ENCODE results near the gene MYH15.
"Not testable (repeated sequence)": the region's sequence is repeated elsewhere in the genome, so short reads cannot be mapped to it uniquely, and the experiment has no call there.

The MYH15 gene

DNA sequence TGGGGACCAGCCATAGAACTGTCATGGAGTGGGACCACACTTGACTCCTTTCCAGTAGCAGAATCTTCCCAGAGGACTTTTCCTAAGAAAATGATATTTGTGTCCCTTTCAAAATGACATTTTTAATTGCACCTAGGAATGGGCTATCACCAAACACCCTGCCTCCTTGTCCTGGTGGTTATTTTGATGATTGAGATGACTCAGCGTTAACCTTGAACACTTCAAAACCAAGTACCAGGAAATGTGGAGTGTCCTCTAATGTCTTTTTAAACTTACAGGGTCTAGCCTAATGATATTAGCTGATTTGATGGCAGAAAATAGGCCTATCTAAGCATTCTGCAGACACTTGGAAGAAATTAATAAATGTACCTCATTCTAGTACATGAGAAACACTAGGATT is 123.3 kb downstream of the MYH15 start:
- DNase-seq (ENCODE audit: low read depth): no peak

DNA sequence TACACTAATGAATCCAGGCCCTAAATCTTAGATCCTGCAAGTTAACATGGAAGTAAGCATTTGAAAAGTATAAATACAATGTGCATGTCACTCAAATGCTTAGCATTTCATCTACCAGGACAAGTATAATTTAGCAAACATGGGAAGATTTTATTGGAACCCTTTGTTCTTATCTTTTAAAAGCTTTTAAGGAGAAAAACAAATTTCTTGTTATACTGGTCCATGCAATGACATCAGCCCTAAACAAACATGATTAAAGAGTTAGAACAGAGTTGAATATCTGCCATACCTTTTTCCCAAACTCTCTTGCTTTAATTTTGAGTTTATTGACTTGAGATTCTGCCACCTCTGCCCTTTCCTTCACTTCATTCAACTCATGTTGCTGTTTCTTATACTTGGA is 127.1 kb downstream of the MYH15 start:
- no peak for DNase-seq (ENCODE audit: low read depth)

DNA sequence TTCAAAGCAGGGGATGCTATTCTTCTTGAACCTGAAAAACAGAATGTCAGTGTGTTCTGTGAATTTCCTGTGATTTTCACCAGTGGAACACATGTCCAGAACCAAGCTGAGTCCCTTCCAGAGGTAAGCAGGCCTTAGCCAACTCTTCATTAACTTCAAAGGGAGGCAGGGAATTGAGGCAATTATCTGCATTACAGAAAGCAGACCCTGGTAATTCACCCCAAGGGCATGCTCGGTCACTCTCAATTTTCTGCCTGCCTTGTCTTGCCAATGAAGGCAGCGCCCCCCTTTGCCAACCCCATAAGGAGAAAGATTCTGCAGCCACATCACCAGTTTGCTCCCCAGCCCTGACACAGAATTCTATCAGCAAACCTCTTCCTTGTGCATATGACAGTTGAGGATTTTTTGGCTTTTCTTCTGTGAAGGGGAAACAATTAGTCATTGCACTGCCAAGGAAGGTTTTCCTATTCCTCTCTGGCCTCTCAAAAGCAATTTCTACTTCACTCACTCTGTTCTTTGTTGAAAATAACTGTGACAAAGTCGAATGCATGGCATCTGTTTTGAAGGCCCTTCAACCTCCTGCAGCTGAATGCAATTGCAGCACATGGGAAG is 128.8 kb downstream of the MYH15 start:
- no peak for DNase-seq (ENCODE audit: low read depth)

DNA sequence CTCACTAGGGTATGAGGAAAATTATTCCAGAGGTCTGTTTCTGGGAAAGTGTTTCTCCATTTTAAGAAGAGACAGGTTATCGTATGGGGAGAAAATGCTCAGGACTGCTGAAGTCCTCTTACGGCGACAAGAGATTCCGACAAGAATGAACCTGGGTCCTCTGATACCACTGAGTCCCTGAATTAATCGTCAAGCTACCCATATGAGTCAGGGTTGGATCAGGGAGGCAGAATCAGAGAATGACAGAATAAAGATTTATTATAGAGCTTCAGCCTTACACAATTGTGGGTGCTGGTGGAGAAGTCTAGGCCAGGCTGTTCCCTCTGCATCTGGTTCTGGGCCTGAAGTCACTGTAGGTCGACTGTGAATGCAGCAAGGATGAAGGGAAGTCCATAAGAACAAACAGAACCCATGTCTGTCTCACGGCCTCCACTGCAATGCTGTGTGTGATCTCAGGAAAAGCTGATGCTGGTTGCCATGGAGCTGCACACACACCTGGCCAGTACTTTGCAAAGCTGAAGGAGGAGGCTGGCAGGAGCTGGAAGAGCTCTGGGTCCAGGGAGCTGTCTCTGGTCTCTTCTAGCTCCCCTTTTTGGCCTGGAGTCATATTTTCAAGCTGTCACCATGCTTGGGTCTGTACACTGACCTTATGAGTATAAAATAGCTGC is 130.1 kb downstream of the MYH15 start:
- no peak for DNase-seq (ENCODE audit: low read depth)

DNA sequence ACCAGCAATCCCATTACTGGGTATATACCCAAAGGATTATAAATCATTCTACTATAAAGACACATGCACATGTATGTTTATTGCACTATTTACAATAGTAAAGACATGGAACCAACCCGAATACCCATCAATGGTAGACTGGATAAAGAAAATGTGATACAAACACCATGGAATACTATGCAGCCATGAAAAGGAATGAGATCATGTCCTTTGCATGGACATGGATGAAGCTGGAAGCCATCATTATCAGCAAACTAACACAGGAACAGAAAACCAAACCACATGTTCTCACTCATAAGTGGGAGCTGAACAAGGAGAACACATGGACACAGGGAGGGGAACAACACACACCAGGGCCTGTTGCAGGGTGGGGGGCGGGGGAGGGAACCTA is 131.4 kb downstream of the MYH15 start:
- not testable (repeated sequence) for DNase-seq (ENCODE audit: low read depth)

DNA sequence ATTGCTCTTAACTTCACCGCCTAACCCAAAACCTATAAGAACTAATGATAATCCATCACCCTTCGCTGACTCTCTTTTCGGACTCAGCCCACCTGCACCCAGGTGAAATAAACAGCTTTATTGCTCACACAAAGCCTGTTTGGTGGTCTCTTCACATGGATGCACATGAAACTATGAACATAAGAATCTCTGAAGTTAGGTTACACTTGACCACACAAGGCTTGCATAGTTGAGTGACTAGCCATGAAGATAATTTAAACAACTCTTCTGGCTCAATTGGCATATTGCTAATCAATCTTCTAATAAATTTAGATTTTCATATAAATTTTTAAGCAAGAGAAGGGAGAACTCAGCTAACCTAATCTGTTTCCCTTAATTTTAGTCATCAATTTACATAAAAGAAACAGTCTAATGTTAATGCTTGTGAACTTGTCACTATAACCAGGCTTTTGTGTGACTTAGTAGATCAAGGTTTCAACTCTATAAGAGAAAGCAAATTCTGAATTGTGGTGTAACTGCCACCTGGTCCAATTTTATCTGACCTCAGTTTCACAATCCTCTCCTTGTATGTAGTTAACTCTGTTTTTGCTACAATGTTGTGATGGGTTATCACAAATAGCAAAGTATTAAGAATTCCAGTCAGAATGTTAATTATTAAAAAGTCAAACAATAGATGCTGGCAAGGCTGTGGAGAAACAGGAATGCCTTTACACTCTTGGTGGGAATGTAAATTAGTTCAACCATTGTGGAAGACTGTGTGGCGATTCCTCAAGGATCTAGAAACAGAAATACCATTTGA is 132.0 kb downstream of the MYH15 start:
- DNase-seq (ENCODE audit: low read depth): no peak

DNA sequence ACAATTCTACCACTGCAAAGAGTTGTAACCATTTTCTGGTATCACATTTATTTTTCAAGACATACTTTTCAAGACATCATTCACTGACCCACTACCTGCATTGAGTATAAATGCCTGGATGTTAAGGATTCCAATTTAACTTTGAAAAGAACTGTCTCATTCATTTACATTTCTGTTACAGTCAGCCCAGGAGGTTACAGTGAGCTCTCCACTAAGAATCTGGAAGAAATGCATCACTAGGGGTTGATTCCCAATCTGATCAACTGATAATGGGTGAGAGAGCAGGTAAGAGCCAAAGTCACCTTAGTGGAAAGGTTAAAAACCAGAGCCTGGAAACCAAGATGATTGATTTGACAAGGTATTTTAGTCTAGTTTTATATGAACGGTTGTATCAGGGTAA is 133.0 kb downstream of the MYH15 start:
- DNase-seq (ENCODE audit: low read depth): no peak

DNA sequence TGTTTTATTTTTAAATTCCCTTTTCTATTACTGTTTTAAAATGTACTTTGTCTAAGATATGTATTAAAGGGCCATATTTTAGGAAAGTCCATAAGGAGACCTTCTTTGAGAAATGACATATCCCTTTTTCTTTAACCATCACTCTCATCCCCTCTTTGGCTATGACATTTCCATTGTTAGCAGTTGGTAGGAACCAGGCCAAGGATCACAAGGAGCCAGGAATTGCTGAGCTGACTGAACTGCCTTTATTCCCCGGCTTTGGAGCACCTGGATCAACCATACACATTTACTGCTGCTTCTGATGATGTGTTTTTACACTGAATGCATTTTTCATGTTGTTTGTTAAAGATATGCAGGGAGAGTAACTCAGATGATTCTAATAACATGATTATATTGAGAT is 134.4 kb downstream of the MYH15 start:
- DNase-seq (ENCODE audit: low read depth): no peak

DNA sequence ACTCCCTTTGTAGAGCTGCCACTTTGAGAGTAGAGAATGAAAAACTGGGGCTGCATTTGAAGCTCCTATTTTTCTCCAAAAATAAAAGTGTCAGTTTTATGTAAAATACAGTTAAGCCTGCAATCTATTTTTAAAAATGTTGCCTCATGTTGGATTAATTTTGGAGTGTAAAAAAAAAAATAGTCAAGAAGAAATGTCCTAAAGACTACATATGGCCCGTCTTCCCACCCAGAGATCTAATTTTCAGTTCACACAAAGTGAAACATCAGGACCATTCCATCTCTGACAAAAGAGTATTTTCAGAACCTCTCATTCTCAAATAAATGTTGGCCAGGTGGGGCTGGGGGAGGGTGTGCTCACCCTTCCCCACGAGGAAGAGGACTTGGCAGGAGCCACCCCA is 151.4 kb downstream of the MYH15 start:
- no peak for DNase-seq (ENCODE audit: low read depth)

DNA sequence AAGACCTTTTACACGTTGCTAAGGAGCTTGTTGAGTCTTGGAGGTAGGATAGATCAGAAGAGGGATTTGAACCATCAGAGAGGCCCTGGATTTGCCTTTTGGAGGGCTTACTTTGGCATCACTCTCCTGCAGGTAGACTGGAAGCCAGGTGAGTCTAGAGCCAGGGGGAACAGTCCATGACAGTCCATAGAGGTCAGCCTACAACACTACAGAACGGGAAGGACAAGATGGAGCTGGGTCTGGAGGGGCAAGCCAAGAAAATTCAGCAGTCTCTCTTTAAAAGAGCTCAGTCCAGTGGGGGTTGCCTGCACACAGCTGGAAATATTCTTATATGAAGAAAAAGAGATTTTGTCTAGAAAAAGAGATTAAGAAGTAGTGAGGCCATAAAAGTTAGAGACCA is 153.4 kb downstream of the MYH15 start:
- no peak for DNase-seq (ENCODE audit: low read depth)

DNA sequence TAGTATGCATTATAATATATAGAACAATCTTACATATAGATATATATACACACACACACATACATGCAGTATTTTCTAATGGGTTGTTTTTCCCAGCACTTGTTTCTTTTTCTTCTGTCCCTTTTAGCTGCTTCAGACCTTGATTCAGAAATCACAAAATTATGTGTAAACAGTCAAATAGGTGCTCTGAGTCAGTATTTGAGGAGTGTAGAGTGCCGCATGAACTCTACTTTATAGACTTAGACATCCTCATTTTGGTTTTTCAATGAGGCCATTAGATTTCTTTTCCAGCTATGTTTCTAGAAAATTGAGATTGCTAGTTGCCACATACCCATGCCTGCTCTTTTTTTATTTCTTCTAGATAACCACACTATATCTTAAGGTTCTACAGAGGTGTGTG is 155.8 kb downstream of the MYH15 start:
- no peak for DNase-seq (ENCODE audit: low read depth)

DNA sequence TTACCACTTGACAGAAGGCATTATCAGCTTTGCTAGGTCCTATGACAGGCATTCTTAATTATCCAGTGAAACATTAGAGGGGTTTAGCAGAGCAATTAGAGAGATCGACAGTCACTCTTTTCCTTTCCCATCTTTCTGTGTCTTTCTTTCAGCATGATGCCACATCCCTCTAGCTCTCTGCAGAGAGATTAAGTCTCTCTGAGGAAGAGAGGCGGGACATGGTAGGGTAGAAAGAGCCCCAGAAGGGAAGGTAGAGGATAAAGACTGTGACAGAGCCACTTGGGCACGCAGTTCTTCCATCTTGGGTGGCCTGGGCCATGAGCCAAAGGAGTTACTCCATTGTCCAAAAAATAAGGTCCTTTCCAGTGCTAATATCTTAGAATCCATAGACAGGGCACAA is 158.2 kb downstream of the MYH15 start:
- DNase-seq (ENCODE audit: low read depth): no peak

DNA sequence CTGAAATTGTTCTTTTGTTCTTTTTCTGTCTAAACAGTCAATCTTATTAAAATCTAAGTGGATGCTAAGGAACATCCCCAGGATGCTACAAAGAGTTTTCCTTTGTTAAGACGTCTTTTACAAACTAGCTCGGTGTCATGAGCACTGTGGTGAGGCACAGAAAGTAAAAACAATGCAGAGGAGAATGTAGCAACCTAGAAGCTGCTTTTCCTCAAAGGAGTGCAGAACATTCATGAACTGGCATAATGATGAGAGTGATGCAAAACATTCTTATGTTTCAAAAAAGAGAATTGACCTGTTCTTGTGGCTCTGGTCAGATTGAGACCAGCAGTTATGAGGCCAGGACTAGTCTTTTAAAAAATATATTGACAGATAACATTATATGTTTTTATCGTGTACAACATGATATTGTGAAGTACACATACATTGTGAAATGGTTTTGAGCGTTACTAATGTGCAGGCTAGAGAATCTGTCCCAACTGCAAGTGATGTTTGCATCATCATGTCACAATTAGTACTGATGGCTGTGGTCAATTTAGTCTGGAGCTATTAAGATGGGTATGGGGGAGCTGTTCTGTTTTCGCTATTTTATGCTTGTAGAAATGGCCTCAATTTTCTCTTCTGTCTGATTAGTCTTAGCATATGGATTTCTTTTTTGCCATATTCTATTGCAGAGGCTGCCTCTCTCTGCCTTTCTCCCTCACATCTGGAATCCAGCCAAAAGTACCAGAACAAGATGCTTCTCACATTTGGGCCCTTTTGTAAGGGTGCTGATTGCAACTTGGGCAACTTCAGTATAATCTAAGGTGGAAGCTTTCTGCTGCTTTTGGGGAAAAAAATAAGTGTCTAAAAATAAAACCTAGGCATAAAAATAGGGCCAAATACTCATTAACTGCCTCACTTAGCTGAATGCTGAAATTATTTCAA is 163.8 kb downstream of the MYH15 start:
- DNase-seq (ENCODE audit: low read depth): no peak

DNA sequence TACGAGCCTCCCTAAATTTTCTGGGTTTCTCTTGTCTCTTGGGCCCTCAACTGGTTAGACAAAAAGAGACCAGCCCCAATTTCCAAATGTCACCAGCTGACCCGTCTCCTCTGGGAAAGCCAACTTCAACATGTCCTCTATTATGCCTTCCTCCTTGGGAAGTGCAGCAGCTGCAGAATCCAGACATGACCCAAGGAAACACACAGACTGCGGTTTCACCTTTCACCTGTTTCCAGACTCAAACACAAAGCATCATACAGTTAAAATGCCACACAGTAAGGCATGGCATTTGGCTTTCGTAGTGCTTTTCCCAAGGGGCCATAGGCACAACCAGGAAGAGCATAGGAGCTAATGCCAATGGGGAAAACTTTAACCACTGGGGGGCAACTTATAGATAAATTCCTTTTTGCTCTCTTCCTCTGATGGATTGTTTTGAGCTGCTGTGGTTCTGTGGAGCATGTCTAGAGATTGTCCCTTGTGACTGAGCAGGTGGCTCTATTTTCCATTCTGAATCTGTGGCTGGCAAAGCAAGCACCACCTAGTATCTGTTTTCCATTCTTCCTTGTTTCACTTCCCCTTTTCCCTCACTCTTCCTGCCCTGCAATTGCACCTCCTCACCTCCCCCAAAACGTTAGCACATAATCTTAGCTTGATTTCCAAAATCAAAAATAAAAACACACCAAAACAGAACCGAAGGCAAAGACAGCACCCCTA is 164.7 kb downstream of the MYH15 start:
- DNase-seq (ENCODE audit: low read depth): no peak

DNA sequence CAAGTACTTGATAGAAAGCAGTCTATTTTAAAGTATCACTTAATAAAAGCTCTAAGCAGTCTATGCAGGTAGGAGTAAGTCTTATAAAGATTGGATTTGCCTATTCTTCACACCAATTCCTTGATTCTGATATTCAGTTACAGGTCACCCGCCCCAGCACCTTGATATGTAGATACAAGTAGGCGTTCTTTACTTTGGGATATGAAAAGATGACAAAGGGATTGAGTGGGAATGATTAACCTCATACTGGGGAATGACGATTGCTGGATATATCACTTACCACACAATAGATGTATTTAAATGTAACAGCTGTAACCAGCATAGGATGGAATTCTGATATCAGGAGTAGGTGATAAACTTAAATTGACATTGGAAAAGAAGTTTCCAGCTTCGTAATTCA is 166.9 kb downstream of the MYH15 start:
- no peak for DNase-seq (ENCODE audit: low read depth)

DNA sequence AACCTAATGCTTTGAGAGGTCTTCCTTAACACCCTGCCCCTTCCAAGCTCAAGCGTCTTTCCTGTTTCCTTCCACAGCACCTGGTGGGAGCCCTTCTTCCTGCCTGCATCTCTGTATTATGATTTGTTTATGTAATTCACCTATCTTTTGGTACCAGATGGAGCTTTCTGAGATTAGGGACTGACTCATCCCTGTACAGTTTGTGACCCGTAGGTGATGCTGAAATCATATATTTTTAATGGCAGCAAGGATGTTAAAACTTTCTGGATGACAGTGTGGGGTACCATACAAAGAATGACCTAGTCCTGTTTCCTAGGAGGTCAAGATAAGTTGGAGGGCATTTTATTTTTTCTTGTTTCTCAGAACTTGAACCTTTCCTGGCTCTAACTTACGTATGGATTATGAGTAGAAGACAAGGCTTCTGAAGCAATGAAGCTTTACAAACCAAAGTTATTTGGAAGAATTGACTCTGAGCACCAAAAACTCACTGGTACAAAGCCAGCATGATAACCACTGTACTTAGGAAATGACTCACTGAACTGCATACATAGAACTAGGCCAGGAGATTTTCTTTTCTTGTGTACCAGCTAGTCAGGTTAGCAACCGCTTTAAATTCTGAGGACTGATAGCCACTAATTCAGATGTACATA is 167.4 kb downstream of the MYH15 start:
- DNase-seq (ENCODE audit: low read depth): no peak

DNA sequence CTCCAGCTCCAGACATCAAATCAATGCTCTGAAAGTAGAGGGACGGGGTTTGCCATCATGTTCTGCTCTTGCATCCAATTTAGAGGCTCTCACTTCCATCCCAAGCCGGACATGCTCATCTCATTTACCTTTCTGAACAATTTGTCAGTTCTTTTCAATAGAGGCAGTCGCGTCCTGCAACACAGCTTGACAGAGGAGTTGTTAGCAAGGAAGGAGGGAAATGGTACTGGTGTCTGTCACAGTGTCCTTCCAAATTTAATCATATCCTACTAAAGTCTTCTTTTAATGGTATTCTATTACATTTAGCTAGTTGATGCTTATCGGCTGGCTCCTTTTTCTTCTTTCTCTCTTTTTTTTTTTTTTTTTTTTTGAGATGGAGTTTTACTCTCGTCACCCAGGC is 168.5 kb downstream of the MYH15 start:
- DNase-seq (ENCODE audit: low read depth): no peak

DNA sequence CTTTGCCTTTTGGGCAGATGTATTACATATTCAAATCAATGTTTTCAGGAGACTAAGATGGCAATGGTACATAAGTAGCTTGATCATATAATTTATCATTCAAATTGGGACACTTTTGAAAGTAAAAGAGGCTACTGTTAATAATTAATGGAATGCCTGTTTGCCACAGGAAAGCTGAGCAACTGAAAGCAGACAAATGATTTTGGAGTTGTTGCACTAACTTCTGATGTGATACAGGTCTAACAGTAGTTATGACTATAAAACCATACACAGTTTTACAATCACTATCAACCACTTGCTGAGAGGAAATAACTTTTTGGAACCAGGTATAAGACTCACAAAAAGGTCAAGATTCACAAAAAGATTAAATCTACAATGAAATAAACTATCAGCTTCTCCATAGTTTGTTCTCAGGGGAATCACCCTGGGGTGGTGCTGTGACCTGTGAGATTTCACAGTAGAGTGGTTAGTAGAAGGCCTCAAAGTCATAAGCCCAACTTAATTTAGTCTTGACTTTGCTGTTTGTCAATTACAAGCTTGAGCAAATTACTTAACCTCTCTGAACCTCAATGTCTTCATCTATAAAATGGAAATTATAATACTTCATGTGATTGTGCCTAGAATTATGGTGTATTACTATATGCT is 171.4 kb downstream of the MYH15 start:
- DNase-seq (ENCODE audit: low read depth): no peak

DNA sequence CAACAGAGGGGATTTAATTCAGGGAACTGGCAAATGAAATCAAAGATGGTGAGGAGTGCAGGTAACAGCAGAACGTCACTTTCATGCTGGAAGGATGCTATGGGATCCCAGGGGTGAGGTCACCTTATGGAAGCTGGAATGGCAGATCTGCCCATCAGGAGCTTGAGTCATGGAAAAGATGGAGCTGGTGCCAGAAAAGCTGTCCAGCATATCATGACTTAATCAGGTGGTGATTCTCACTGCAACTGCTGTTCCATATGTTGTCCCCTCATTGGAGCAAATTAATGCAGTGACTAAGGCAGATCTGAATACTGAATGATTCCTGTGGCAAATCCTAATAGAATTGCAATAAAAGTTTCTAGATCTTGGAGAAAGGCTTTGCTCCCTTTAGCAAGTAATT is 175.7 kb downstream of the MYH15 start:
- DNase-seq (ENCODE audit: low read depth): no peak

DNA sequence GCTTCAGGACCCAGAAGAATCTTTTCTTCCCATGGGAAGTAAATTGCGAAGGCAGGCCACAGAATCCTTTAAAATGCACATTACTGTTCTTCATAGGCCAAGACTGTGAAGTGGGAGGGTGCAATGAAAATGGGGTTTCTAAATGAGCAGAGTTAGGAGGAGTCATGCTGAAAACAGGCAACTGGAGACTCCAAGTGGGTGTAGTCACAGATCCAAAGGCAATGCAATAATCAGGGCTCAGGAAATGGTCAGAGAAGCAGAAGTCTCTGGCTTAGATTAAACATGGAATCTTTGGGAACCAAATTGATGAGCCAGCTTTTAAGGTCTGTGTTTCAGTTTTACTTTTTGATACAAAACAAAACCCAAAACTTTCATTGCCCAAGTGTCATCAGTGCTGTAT is 176.4 kb downstream of the MYH15 start:
- no peak for DNase-seq (ENCODE audit: low read depth)

DNA sequence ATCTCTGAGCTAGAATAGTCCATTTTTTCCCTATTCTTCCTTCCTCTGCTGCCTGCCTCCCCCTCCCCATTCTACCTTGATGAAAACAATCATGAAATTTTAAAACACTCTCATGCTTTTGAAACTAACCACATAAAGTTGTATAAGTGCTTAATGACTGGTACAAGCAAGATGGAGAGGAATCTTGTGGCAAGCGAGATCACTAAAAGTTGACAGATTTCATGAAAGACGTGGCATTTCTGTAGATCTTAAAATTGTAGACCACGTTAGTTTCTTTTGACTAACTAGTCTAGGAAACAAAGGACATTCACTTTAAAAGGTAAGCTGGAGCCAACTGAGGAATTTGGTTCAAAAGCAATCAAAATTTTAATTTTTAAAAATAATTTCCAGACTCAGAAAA is 178.6 kb downstream of the MYH15 start:
- no peak for DNase-seq (ENCODE audit: low read depth)

Measured in stimulated activated CD8-positive, alpha-beta memory T cell treated with anti-CD3 and anti-CD28 coated beads, Interleukin-12 subunit alpha, Interleukin-12 subunit beta, amount 100 ng/mL, for 4 hours (primary cell).